Measurements from ENCODE around the gene CAMK2D. TPM values are rescaled to one million over a fixed set of nuclear protein-coding genes. Genes with fewer than 3 reads are reported as not detected.

CAMK2D gene
- total RNA-seq, 4 donors from 2014 or later: 57.3 to 78.4 (median 61.8) TPM

- intact Hi-C loops (cut with DNase I): no loop called here
- Histone ChIP-seq H3K4me1 (no peaks in the 10 kb centered on the region), H3K36me3 (no peaks in the 10 kb centered on the region), H3K4me3 (replicated peaks in 1 of 3) (no peak overlapping the region), H3K27me3 (no peaks in the 10 kb centered on the region), H3K9me3 (no peaks in the 10 kb centered on the region), H3K27ac (no peak overlapping the region)
- TF ChIP-seq POLR2A (IDR thresholded peaks at IDR 0.05) (no peak), CTCF (IDR thresholded peaks at IDR 0.05) (no peak)
- no peak for DNase-seq
- 62 to 80% methylated on average over 1 of the region's 1 CpG for WGBS, 2 donors
These were observed 157.6 kb downstream of the CAMK2D start for GRCh38 chr4:113603911-113604310.

GRCh38 chr4:113602646-113603228 lies 158.8 kb downstream of the CAMK2D start:
- DNase-seq: no peak
- no peaks in the 10 kb centered on the region for H3K9me3 ChIP-seq
- intact Hi-C loops (cut with DNase I): no loop called here
- H3K36me3 ChIP-seq: no peaks in the 10 kb centered on the region
- no peak for TF ChIP-seq CTCF (IDR thresholded peaks at IDR 0.05)
- no peak for TF ChIP-seq POLR2A (IDR thresholded peaks at IDR 0.05)
- no peak overlapping the region for H3K27ac ChIP-seq
- WGBS, 2 donors: 83 to 89% methylated on average over 8 of the region's 8 CpGs
- H3K4me1 ChIP-seq: no peaks in the 10 kb centered on the region
- no peaks in the 10 kb centered on the region for H3K27me3 ChIP-seq
- no peak overlapping the region for H3K4me3 ChIP-seq (replicated peaks in 1 of 3)

- TF ChIP-seq CTCF (IDR thresholded peaks at IDR 0.05) (no peak), POLR2A (IDR thresholded peaks at IDR 0.05) (no peak)
- Histone ChIP-seq H3K27ac (no peak overlapping the region), H3K36me3 (no peaks in the 10 kb centered on the region), H3K9me3 (no peaks in the 10 kb centered on the region), H3K4me1 (no peaks in the 10 kb centered on the region), H3K27me3 (no peaks in the 10 kb centered on the region), H3K4me3 (replicated peaks in 1 of 3) (no peak overlapping the region)
- DNase-seq: no peak
- 95 to 97% methylated on average over 4 of the region's 4 CpGs for WGBS, 2 donors
- intact Hi-C loops (cut with DNase I): no loop called here
These were observed 159.9 kb downstream of the CAMK2D start for GRCh38 chr4:113601636-113602035.

- peaks cover 0 to 8% of the 10 kb centered on the region in 2 donors for H3K4me1 ChIP-seq
- WGBS, 2 donors: 95 to 97% methylated on average over 6 of the region's 6 CpGs
- intact Hi-C loops (cut with DNase I): no loop called here
- H3K27me3 ChIP-seq: no peaks in the 10 kb centered on the region
- no peak overlapping the region for H3K4me3 ChIP-seq (replicated peaks in 1 of 3)
- H3K27ac ChIP-seq: no peak overlapping the region
- H3K9me3 ChIP-seq: no peaks in the 10 kb centered on the region
- no peak for DNase-seq
- no peaks in the 10 kb centered on the region for H3K36me3 ChIP-seq
- TF ChIP-seq POLR2A (IDR thresholded peaks at IDR 0.05) (no peak), CTCF (IDR thresholded peaks at IDR 0.05) (no peak)
These were observed 165.1 kb downstream of the CAMK2D start for GRCh38 chr4:113596396-113596795.

GRCh38 chr4:113594231-113594556 lies 167.3 kb downstream of the CAMK2D start:
- Histone ChIP-seq H3K9me3 (no peaks in the 10 kb centered on the region), H3K4me3 (replicated peaks in 1 of 3) (no peak overlapping the region), H3K4me1 (peaks cover 0 to 9% of the 10 kb centered on the region in 2 donors), H3K36me3 (no peaks in the 10 kb centered on the region), H3K27ac (no peak overlapping the region), H3K27me3 (no peaks in the 10 kb centered on the region)
- no peak for TF ChIP-seq CTCF (IDR thresholded peaks at IDR 0.05)
- TF ChIP-seq POLR2A (IDR thresholded peaks at IDR 0.05): no peak
- intact Hi-C loops (cut with DNase I): no loop called here
- no peak for DNase-seq
- WGBS, 2 donors: 91 to 100% methylated on average over 2 of the region's 2 CpGs

Data from thyroid gland (tissue), 4 donors.